OCI-LY1 (cell line): ENCODE measurements around the gene IDUA.

Source experiments
- H2AFZ ChIP-seq: fragments of 200-600 bp; sonication (generic), shearing (Covaris generic); 2 replicates; pipeline ENCODE4 v1.6.0; 2014; ENCODE audit warnings: antibody characterized with exemption, mild to moderate bottlenecking, low read length
- H3F3A ChIP-seq: fragments of 200-600 bp; sonication (generic), shearing (Covaris generic); 2 replicates; pipeline ENCODE4 v1.6.0; 2014; ENCODE audit warnings: mild to moderate bottlenecking, antibody characterized with exemption, low read length, moderate library complexity; ENCODE audit not compliant: insufficient read depth
- H3K27ac ChIP-seq: fragments of 200-600 bp; sonication (generic); 2 replicates; pipeline ENCODE4 v1.5.1; 2014; ENCODE audit warnings: low read length, mixed run types, mild to moderate bottlenecking, low read depth; ENCODE audit not compliant: poor library complexity, severe bottlenecking
- H3K27me3 ChIP-seq: fragments of 200-600 bp; sonication (generic); 2 replicates; pipeline ENCODE4 v1.6.0; 2014; ENCODE audit warnings: antibody characterized with exemption, mild to moderate bottlenecking, low read length, moderate library complexity; ENCODE audit not compliant: insufficient read depth
- H3K36me3 ChIP-seq: fragments of 200-600 bp; sonication (generic); 2 replicates; pipeline ENCODE4 v1.6.1; 2014; ENCODE audit warnings: mild to moderate bottlenecking, antibody characterized with exemption, low read length, moderate library complexity, mixed read lengths; ENCODE audit not compliant: insufficient read depth
- H3K4me1 ChIP-seq: fragments of 200-600 bp; sonication (generic); 2 replicates; pipeline ENCODE4 v1.5.1; 2014; ENCODE audit warnings: mild to moderate bottlenecking, low read length, moderate library complexity; ENCODE audit not compliant: insufficient read depth, severe bottlenecking
- H3K4me2 ChIP-seq: fragments of 200-600 bp; sonication (generic), shearing (Covaris generic); 2 replicates; pipeline ENCODE4 v1.6.1; 2014; ENCODE audit warnings: low read length
- H3K4me3 ChIP-seq: fragments of 200-600 bp; sonication (generic); 2 replicates; pipeline ENCODE4 v1.5.1; 2014; ENCODE audit warnings: low read length, low read depth, mild to moderate bottlenecking, mixed read lengths; ENCODE audit not compliant: poor library complexity, severe bottlenecking
- H3K79me2 ChIP-seq: fragments of 200-600 bp; shearing (Covaris generic); 2 replicates; pipeline ENCODE4 v1.6.1; 2016; ENCODE audit warnings: mixed run types, low read length, mixed read lengths; ENCODE audit not compliant: insufficient read depth
- H3K9ac ChIP-seq: fragments of 200-600 bp; sonication (generic), shearing (Covaris generic); 2 replicates; pipeline ENCODE4 v1.6.1; 2014; ENCODE audit warnings: mild to moderate bottlenecking, low read length, mixed read lengths
- H3K9me2 ChIP-seq: fragments of 200-600 bp; sonication (generic), shearing (Covaris generic); 2 replicates; pipeline ENCODE4 v1.6.1; 2014; ENCODE audit warnings: low read depth, mild to moderate bottlenecking, low read length, mixed read lengths
- H3K9me3 ChIP-seq: fragments of 200-600 bp; shearing (Covaris generic); 2 replicates; pipeline ENCODE4 v1.6.1; 2014; ENCODE audit warnings: low read length, mixed read lengths
- H4K20me1 ChIP-seq: fragments of 200-600 bp; sonication (generic), shearing (Covaris generic); 2 replicates; pipeline ENCODE4 v1.6.0; 2016; ENCODE audit warnings: mild to moderate bottlenecking, low read length; ENCODE audit not compliant: insufficient read depth
- EZH2 ChIP-seq: fragments of 200-600 bp; sonication (generic), shearing (Covaris generic); IDR thresholded peaks from 2 replicates; pipeline ENCODE4 v1.8.0; 2017; ENCODE audit warnings: borderline replicate concordance, mixed run types, mild to moderate bottlenecking, antibody characterized with exemption, low read length, moderate library complexity, mixed read lengths
- TF ChIP-seq, protein P1 (sequence below): fragments of 200-600 bp; sonication (generic), shearing (Covaris generic); IDR thresholded peaks from 2 replicates; pipeline ENCODE4 v1.5.1; 2017; ENCODE audit warnings: mild to moderate bottlenecking, antibody characterized with exemption, low read length, moderate library complexity, mixed read lengths

Gene IDUA

DNA sequence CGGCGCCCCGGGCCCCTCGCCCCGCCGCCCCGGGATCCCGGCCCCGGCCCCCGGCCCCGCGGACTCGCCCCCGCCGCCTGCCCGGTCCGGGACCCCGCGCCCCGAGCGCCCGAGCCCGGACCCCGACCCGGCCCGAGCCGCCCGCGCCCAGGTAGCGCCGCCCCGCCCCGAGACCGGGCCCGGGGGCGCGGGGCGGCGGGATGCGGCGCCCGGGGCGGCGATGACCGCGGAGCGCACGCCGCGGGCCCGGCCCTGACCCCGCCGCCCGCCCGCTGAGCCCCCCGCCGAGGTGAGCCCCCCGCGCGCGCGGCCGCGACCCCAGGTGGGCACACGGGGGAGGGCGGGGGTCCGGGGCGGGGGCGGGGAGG is 24.8 kb downstream of the IDUA start:
- Histone ChIP-seq H3K9me3 (no peaks in the 10 kb centered on the region), H3K4me2 (no peak overlapping the region), H3K27me3 (no peaks in the 10 kb centered on the region), H3K79me2 (no peaks in the 10 kb centered on the region), H3K27ac (no peak overlapping the region), H3K4me3 (no peak overlapping the region), H2AFZ (no peak overlapping the region), H3K4me1 (peaks cover 12% of the 10 kb centered on the region), H3K9ac (no peak overlapping the region), H3K9me2 (no peaks in the 10 kb centered on the region), H3F3A (no peaks in the 10 kb centered on the region), H4K20me1 (no peaks in the 10 kb centered on the region), H3K36me3 (no peaks in the 10 kb centered on the region)
- TF ChIP-seq, protein P1, sequence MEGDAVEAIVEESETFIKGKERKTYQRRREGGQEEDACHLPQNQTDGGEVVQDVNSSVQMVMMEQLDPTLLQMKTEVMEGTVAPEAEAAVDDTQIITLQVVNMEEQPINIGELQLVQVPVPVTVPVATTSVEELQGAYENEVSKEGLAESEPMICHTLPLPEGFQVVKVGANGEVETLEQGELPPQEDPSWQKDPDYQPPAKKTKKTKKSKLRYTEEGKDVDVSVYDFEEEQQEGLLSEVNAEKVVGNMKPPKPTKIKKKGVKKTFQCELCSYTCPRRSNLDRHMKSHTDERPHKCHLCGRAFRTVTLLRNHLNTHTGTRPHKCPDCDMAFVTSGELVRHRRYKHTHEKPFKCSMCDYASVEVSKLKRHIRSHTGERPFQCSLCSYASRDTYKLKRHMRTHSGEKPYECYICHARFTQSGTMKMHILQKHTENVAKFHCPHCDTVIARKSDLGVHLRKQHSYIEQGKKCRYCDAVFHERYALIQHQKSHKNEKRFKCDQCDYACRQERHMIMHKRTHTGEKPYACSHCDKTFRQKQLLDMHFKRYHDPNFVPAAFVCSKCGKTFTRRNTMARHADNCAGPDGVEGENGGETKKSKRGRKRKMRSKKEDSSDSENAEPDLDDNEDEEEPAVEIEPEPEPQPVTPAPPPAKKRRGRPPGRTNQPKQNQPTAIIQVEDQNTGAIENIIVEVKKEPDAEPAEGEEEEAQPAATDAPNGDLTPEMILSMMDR = no peak
- TF ChIP-seq EZH2 = no peak

DNA sequence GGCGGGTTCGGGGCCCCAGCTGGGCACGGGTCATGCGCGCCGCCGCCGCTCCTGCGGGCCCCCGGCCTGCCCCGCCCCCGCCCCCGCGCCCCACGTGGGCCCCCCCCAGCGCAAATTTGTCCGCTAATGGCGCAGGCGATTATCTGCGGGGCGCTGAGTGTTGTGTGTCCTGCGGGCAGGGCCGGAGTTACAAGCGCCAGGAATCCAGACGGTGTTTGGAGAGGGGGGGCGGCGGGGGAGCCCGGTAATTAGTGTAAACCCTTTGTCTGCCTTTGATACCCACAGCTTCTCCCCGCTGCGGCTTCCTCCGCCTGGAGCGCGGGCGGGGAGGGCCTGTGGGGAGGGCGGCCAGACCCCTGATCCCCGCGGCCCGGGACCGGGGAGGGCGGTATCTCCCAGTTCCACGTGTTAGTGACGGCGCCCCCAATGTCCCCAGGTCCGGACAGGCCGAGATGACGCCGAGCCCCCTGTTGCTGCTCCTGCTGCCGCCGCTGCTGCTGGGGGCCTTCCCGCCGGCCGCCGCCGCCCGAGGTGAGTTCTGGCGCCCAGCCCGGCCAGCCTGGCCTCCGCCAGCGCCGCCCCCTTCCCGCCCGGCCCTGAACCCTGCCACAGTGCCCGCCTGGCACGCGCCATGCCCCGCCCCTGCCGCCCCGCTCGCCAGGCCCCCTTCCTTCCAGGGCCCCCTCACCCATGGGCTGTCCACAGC is 25.3 kb downstream of the IDUA start:
- Histone ChIP-seq H3K4me2 (peak overlapping the region; percentile 68), H3K4me1 (peaks cover 12% of the 10 kb centered on the region), H3K9me3 (no peaks in the 10 kb centered on the region), H3K9me2 (no peaks in the 10 kb centered on the region), H2AFZ (no peak overlapping the region), H4K20me1 (no peaks in the 10 kb centered on the region), H3K27ac (no peak overlapping the region), H3F3A (no peaks in the 10 kb centered on the region), H3K9ac (no peak overlapping the region; the same call in 1 of the 2 replicates), H3K4me3 (peak overlapping the region; percentile 58), H3K36me3 (no peaks in the 10 kb centered on the region), H3K27me3 (no peaks in the 10 kb centered on the region), H3K79me2 (no peaks in the 10 kb centered on the region)
- TF ChIP-seq EZH2 = no peak
- TF ChIP-seq, protein P1 = no peak

DNA sequence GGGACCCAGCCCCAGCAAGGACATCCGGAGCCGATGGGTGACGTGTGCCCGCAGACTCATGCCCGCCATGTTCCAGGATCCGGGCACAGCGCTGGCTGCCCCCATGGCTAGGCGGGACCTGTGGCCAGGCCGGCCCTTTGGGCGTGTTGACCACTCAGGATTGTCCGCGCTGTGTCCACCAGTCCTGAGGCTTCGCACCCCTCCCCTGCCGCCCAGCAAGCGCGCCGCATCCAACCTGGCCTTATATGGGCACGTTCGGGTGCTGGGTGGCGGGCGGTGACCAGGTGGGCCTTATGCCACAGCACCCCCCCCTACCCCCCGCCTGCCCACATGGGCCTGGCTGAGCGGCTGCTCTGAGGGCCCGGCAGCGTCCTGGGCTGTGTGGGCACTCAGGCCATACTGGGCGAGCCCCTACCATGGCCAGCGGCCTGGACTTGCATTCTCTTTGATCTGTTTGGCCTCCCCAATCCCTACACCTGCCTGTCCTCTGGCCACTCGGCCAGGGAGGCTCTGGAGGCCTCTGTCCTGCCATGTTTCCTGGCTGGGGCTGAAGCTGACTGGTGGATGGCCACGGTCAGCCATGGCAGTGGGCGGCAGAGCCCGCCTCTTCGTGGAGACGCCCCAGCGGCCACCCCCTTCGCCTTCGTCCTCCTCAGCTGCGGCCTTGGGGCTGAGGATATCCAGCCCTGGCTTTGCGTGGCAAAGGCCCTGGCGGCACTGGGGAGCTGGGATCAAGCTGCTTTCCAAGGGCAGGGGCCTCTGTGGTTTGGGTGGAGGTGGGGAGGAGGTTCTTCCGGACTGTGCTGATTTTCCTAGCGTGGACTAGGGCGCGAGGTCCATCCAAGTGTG is 26.6 kb downstream of the IDUA start:
- H3K9me3 ChIP-seq = no peaks in the 10 kb centered on the region
- H3K36me3 ChIP-seq = no peaks in the 10 kb centered on the region
- H3K27ac ChIP-seq = no peak overlapping the region
- no peak overlapping the region for H3K9ac ChIP-seq
- no peaks in the 10 kb centered on the region for H3K27me3 ChIP-seq
- TF ChIP-seq, protein P1 = no peak
- no peak for TF ChIP-seq EZH2
- H3K4me3 ChIP-seq = no peak overlapping the region
- H3K4me1 ChIP-seq = peaks cover 12% of the 10 kb centered on the region
- no peak overlapping the region for H3K4me2 ChIP-seq
- H3F3A ChIP-seq = no peaks in the 10 kb centered on the region
- H3K79me2 ChIP-seq = no peaks in the 10 kb centered on the region
- H3K9me2 ChIP-seq = no peaks in the 10 kb centered on the region
- no peaks in the 10 kb centered on the region for H4K20me1 ChIP-seq
- no peak overlapping the region for H2AFZ ChIP-seq
